GM18526 (cell line): ENCODE measurements around the gene ATAT1.

Experiments
- POLR2A ChIP-seq: IDR thresholded peaks from 3 replicates; pipeline ENCODE4 v1.6.1; 2011; ENCODE audit not compliant: insufficient read length; ENCODE audit errors: extremely low read depth

ATAT1 gene

DNA sequence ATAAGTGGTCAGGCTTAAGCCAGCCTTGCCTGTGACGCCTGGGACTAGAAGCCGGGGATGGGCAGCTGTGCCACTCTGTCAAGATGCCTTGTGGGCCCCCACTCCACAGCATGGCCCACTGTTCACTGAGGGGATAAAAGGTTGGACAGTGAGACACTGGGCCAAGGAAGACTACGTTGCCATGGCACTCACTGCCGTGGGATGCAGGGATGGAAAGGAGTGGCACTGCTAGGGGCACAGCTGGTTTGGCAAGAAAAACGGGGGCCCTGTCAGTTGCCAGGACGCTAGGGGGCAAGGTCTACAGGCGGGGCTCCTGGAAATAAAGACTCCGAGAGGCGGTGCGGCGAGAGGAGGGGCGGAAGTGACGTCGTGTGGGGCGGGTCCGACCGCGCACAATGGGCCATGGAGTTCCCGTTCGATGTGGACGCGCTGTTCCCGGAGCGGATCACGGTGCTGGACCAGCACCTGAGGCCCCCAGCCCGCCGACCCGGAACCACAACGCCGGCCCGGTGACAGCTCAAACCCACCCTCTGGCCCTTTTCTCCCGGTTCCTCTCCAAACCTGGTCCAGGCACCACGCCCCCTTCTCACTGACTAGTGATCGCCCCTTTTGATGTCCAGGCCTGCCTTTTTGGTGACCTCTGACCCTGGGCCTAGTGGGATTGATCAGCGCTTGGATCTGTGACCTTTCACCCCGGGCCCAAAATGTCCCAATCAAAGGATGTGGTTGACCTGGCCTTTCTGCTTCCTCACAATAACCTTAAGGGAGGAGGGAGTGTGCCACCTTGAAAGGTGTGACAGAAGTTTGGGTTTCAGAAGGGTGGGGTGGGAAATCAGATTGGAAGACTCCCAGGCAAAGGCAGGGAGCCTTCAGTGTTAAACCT is at the start of gene ATAT1:
TSS of gene ATAT1 (plus strand) at position 391 of the 883 bp plus-strand sequence.
- peak; percentile 79 for TF ChIP-seq POLR2A

DNA sequence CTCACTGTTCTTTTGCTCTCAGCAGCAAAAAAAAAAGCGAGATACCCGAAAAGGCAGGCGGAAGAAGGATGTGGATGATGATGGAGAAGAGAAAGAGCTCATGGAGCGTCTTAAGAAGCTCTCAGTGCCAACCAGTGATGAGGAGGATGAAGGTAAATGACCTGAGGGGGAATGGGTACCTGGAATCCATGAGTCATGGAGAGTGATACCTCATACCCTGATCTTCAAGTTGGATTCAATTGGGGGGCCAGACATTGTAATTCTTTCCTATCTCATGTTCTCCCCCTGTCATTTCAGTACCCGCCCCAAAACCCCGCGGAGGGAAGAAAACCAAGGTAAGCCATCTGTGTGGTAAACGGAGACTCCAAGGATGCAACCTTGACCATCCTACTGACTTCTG is 48.6 kb upstream of the ATAT1 start:
- no peak for TF ChIP-seq POLR2A

DNA sequence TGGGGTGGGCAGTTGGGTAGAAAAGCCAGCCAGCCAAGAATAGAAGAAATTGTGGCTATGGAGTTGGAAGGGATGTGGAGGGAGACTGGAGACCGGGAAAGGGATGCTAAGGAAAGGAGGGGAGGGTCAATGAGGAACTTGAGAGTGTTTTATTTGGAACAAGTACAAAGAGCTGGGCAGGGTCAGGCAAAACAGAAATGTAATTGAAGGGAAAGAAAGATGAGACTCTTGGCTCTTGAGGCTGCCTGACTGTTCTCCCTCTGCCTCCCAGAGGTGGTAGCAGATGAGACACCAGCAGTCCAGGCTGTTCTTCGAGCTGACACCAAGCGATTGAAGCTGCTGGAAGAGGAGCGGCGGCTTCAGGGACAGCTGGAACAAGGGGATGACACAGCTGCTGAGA is 42.8 kb upstream of the ATAT1 start:
- TF ChIP-seq POLR2A, result no peak

- TF ChIP-seq POLR2A, result no peak
These were observed 36.8 kb upstream of the ATAT1 start for GRCh38 chr6:30589754-30590358.

DNA sequence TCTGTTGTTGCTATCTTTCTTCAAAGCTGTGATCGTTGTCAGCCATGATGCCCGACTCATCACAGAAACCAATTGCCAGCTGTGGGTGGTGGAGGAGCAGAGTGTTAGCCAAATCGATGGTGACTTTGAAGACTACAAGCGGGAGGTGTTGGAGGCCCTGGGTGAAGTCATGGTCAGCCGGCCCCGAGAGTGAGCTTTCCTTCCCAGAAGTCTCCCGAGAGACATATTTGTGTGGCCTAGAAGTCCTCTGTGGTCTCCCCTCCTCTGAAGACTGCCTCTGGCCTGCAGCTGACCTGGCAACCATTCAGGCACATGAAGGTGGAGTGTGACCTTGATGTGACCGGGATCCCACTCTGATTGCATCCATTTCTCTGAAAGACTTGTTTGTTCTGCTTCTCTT is 36.2 kb upstream of the ATAT1 start:
- TF ChIP-seq POLR2A, result no peak

GRCh38 chr6:30591008-30591407 is 35.7 kb upstream of the ATAT1 start:
- TF ChIP-seq POLR2A, result no peak

- no peak for TF ChIP-seq POLR2A
These were observed 34.4 kb upstream of the ATAT1 start for GRCh38 chr6:30592287-30592686.

DNA sequence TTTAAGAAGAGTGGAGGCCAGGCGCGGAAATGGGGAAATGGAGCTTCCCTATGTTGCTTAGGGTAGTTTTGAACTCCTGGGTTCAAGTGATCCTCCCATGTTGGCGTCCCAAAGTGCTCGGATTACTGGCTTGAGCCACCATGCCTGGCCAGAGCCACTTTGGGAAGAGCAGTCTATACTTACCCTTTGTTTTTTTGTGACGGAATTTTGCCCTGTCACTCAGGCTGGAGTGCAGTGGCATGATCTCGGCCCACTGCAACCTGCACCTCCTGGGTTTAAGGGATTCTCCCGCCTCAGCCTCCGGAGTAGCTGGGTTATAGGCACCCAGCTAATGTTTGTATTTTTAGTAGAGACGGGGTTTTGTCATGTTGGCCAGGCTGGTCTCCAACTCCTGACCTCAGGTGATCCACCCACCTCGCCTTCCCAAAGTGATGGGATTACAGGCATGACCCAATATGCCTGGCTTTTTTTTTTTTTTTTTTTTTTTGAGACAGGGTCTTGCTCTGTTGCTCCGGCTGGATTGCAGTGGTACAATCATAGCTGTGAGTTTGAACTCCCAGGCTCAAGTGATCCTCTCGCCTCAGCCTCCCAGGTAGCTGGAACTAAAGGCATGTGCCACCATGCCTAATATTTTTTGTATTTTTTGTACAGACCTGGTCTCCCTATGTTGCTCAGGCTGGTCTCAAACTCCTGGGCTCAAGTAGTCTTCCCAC is 27.6 kb upstream of the ATAT1 start:
- peak; percentile 10 for TF ChIP-seq POLR2A

- no peak for TF ChIP-seq POLR2A
These were observed 26.9 kb upstream of the ATAT1 start for GRCh38 chr6:30599625-30600324.

DNA sequence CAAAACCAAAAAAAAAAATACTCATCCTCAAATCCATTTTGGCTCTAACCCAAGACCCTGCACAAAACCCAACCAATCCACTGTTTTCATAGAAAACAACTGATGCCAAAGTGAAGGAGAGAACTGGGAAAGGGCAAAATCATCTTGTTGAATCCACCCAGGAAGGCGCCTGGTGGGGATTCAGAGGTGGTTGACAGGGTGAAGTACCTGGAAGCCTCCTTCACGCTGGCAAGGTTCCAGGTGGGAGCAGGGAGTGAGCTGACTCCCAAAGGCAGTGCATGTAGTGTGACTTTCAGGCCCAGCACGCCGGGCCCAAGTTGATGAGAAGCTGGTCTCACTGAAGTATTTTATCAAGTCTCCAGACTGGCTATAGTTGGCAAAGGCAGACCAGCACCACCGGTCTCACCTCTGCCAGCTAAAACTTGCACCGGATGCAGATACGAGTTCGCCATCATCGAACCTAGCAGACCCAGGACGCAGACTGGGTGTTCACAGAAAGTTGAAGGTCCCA is 26.2 kb upstream of the ATAT1 start:
- no peak for TF ChIP-seq POLR2A

DNA sequence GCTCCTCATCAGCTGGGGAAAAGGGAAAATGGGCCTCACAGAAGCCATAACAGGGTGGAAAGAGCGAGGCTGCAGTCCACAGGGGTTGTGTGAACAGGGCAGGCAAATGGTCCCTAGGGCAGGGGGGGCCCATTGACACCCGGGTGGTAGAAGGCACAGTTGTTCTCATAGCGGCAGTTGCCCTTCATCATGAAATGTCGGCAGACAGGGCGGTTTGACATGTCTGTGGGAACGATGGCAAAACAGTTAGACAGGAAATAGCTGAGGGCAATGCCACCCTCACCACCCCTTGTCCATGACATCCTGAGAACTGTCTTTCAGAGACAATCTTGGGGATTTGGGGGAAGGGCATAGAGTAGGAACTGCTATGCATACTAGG is 25.2 kb upstream of the ATAT1 start:
- no peak for TF ChIP-seq POLR2A

- TF ChIP-seq POLR2A, result no peak
These were observed 24.6 kb upstream of the ATAT1 start for GRCh38 chr6:30601815-30602641.

- TF ChIP-seq POLR2A, result no peak
These were observed 22.7 kb upstream of the ATAT1 start for GRCh38 chr6:30603961-30604360.

DNA sequence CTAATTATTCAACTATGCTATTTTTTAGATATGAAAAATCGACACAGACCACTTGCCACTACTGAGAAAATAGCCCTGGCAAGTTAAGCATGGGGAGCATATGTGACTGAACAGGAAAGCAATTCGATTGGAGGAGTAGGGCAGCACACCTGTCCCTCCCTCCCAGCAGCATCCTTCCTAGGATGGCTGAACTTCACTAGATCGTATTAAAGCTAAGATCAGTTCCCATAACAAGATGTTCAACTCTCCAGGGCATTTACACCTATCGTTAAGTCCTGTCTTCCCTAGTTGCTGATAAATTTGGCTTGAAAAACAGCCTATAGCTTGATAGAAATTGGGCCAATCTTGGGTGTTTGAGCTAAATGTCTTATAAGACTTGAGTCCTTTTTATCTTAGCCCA is 16.6 kb upstream of the ATAT1 start:
- TF ChIP-seq POLR2A, result no peak
